Measurements from ENCODE around the gene LOXL4. TPM values are rescaled to one million over a fixed set of nuclear protein-coding genes. Genes with fewer than 3 reads are reported as not detected.

The LOXL4 gene
- total and polyA plus RNA-seq, 2 donors (not counting 1 experiment from before 2014, with no cell fraction given), result 0.12 TPM; not detected in 1

GRCh38 chr10:98268694-98269431, 869 bp upstream of the LOXL4 start:
- intact Hi-C loops (cut with micrococcal nuclease), result no loop called here
- Histone ChIP-seq H3K4me2 (replicated peaks; ENCODE audit: low read depth, low read length, poor library complexity, severe bottlenecking) (peak overlapping the region; percentile 88), H3K4me1 (ENCODE audit: control insufficient read depth in 2 of 2, insufficient read depth in 2 of 2, low read length in 2 of 2) (peaks cover 5 to 11% of the 10 kb centered on the region in 2 donors), H3K9me3 (ENCODE audit: control extremely low read depth in 1 of 3, control insufficient read depth in 2 of 3, insufficient read depth in 1 of 3, low read length in 2 of 3) (no peaks in the 10 kb centered on the region), H3K79me2 (ENCODE audit: control insufficient read depth, insufficient read depth, low read length) (no peaks in the 10 kb centered on the region), H3K9ac (ENCODE audit: low read length) (peak overlapping the region; percentile 70), H3K27ac (ENCODE audit: low read length in 2 of 2) (no peak overlapping the region), H3K36me3 (replicated peaks in 1 of 2; ENCODE audit: control extremely low read depth in 1 of 2, control insufficient read depth in 1 of 2, extremely low read depth in 1 of 2, insufficient read depth in 2 of 2, low read length in 1 of 2) (no peaks in the 10 kb centered on the region), H2AFZ (ENCODE audit: insufficient read depth, low read depth, low read length, poor library complexity, severe bottlenecking) (peak overlapping the region; percentile 62), H3K27me3 (replicated peaks in 1 of 4; ENCODE audit: control extremely low read depth in 1 of 4, control insufficient read depth in 3 of 4, insufficient read depth in 4 of 4, low read length in 3 of 4) (peaks cover 0 to 18% (median 6%) of the 10 kb centered on the region in 4 experiments), H4K20me1 (ENCODE audit: control insufficient read depth, insufficient read depth, low read length, poor library complexity, severe bottlenecking) (no peaks in the 10 kb centered on the region), H3K4me3 (ENCODE audit: control extremely low read depth in 1 of 5, extremely low read depth in 1 of 5, insufficient read depth in 1 of 5, low read depth in 2 of 5, low read length in 4 of 5) (peak overlapping the region in 4 of 5 experiments; percentile 51 to 69 (median 56))
- peaks cover 48% of the 10 kb centered on the region for H3K27me3 Mint-ChIP-seq
- TF ChIP-seq EZH2 (IDR thresholded peaks at IDR 0.05; ENCODE audit: borderline replicate concordance, insufficient read depth, low read depth, low read length, poor library complexity, severe bottlenecking), result no peak
- TF ChIP-seq, protein P1, sequence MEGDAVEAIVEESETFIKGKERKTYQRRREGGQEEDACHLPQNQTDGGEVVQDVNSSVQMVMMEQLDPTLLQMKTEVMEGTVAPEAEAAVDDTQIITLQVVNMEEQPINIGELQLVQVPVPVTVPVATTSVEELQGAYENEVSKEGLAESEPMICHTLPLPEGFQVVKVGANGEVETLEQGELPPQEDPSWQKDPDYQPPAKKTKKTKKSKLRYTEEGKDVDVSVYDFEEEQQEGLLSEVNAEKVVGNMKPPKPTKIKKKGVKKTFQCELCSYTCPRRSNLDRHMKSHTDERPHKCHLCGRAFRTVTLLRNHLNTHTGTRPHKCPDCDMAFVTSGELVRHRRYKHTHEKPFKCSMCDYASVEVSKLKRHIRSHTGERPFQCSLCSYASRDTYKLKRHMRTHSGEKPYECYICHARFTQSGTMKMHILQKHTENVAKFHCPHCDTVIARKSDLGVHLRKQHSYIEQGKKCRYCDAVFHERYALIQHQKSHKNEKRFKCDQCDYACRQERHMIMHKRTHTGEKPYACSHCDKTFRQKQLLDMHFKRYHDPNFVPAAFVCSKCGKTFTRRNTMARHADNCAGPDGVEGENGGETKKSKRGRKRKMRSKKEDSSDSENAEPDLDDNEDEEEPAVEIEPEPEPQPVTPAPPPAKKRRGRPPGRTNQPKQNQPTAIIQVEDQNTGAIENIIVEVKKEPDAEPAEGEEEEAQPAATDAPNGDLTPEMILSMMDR (IDR thresholded peaks at IDR 0.05), result no peak
- ChIA-PET POLR2A (no interaction called here), CTCF (interaction anchor here (1.4 kb wide), 1 partner anchor 99 kb away, joined by 4 read pairs; no protein-coding TSS in a partner anchor)
- peaks cover 8% of the 10 kb centered on the region for H3K4me1 Mint-ChIP-seq
- H3K9me3 Mint-ChIP-seq (ENCODE audit: insufficient read depth), result no peaks in the 10 kb centered on the region
- H3K27ac Mint-ChIP-seq, result no peak overlapping the region
- peak overlapping the region; percentile 84 for H3K4me3 Mint-ChIP-seq
- ATAC-seq (ENCODE audit: low read depth) (no peak), DNase-seq (no peak)
- 23% methylated on average over 14 of the region's 17 CpGs for WGBS (ENCODE audit: insufficient coverage)

Measured in B cell (primary cell).